Mesothelial cell of epicardium (in vitro differentiated cells): ENCODE data around the gene YWHAE. TPM values are rescaled to one million over a fixed set of nuclear protein-coding genes. Genes with fewer than 3 reads are reported as not detected.
A peak's percentile ranks its signal among the peaks of the same experiment; 100 is the strongest.

Experiments used
- DNase-seq, 2 experiments: peaks; one replicate each; pipeline ENCODE4 v3.0.0; 2021; ENCODE audit warnings: low spot score in 2 of 2; ENCODE audit not compliant: unreplicated experiment in 2 of 2
- H3K27ac Mint-ChIP-seq: 2 replicates; pipeline ENCODE4 v1.8.0; 2021; ENCODE audit warnings: mixed read lengths
- H3K27me3 Mint-ChIP-seq: 2 replicates; pipeline ENCODE4 v1.8.0; 2021; ENCODE audit warnings: low read depth, mixed read lengths
- H3K36me3 Mint-ChIP-seq: 2 replicates; pipeline ENCODE4 v1.8.0; 2021; ENCODE audit warnings: mixed read lengths
- H3K4me1 Mint-ChIP-seq: 2 replicates; pipeline ENCODE4 v1.8.0; 2021; ENCODE audit warnings: mixed read lengths
- H3K4me3 Mint-ChIP-seq: 2 replicates; pipeline ENCODE4 v1.8.0; 2021; ENCODE audit warnings: mild to moderate bottlenecking, moderate library complexity, mixed read lengths
- H3K9me3 Mint-ChIP-seq: 2 replicates; pipeline ENCODE4 v1.8.0; 2021; ENCODE audit warnings: mixed read lengths
- CTCF ChIP-seq: fragments of 200-600 bp; sonication (generic); IDR thresholded peaks from one replicate; pipeline ENCODE4 v1.5.0; 2021; ENCODE audit warnings: antibody characterized with exemption; ENCODE audit not compliant: unreplicated experiment
- total RNA-seq: library from RNA; stranded (reverse); gene quantifications from 3 replicates; pipeline ENCODE4 v1.2.1, GENCODE V29; 2021

The YWHAE gene
- total RNA-seq, 1 donor from 2014 or later = 714 TPM

GRCh38 chr17:1374431-1375177 lies 25.4 kb downstream of the YWHAE start:
- H3K27me3 Mint-ChIP-seq = no peaks in the 10 kb centered on the region
- no peak for TF ChIP-seq CTCF
- no peaks in the 10 kb centered on the region for H3K9me3 Mint-ChIP-seq
- peak overlapping the region; percentile 45 for H3K27ac Mint-ChIP-seq
- peaks cover 32% of the 10 kb centered on the region for H3K4me1 Mint-ChIP-seq
- peaks cover 4% of the 10 kb centered on the region for H3K36me3 Mint-ChIP-seq
- no peak overlapping the region for H3K4me3 Mint-ChIP-seq
- no peak for DNase-seq

- H3K9me3 Mint-ChIP-seq = no peaks in the 10 kb centered on the region
- no peak for DNase-seq
- H3K27ac Mint-ChIP-seq = no peak overlapping the region
- peaks cover 25% of the 10 kb centered on the region for H3K4me1 Mint-ChIP-seq
- TF ChIP-seq CTCF = no peak
- H3K27me3 Mint-ChIP-seq = no peaks in the 10 kb centered on the region
- peaks cover 4% of the 10 kb centered on the region for H3K36me3 Mint-ChIP-seq
- no peak overlapping the region for H3K4me3 Mint-ChIP-seq
Observed at GRCh38 chr17:1373707-1374237, 26.2 kb downstream of the YWHAE start.

- peaks cover 4% of the 10 kb centered on the region for H3K36me3 Mint-ChIP-seq
- peaks cover 19% of the 10 kb centered on the region for H3K4me1 Mint-ChIP-seq
- DNase-seq = no peak
- peak overlapping the region; percentile 34 for H3K27ac Mint-ChIP-seq
- TF ChIP-seq CTCF = no peak
- no peak overlapping the region for H3K4me3 Mint-ChIP-seq
- no peaks in the 10 kb centered on the region for H3K9me3 Mint-ChIP-seq
- H3K27me3 Mint-ChIP-seq = no peaks in the 10 kb centered on the region
Observed at GRCh38 chr17:1372618-1373017, 27.4 kb downstream of the YWHAE start.

GRCh38 chr17:1371893-1372590 lies 28.0 kb downstream of the YWHAE start:
- Mint-ChIP-seq H3K4me3 (no peak overlapping the region), H3K4me1 (peaks cover 17% of the 10 kb centered on the region), H3K9me3 (no peaks in the 10 kb centered on the region), H3K27ac (peak overlapping the region; percentile 34), H3K27me3 (no peaks in the 10 kb centered on the region), H3K36me3 (peaks cover 4% of the 10 kb centered on the region)
- no peak for DNase-seq
- no peak for TF ChIP-seq CTCF

GRCh38 chr17:1368588-1368987 lies 31.4 kb downstream of the YWHAE start:
- H3K36me3 Mint-ChIP-seq = peaks cover 11% of the 10 kb centered on the region
- DNase-seq = no peak
- H3K4me3 Mint-ChIP-seq = no peak overlapping the region
- no peak for TF ChIP-seq CTCF
- H3K27me3 Mint-ChIP-seq = no peaks in the 10 kb centered on the region
- no peak overlapping the region for H3K27ac Mint-ChIP-seq
- no peaks in the 10 kb centered on the region for H3K9me3 Mint-ChIP-seq
- H3K4me1 Mint-ChIP-seq = peaks cover 2% of the 10 kb centered on the region
